Panc1 (cell line): ENCODE data around the gene NCS1. TPM values are rescaled to one million over a fixed set of nuclear protein-coding genes. Genes with fewer than 3 reads are reported as not detected.

Experiments used
- ATAC-seq: fragments of 200-7000 bp; cut with Tn5 transposase; 2 replicates; pipeline ENCODE4 v1.9.1; 2020; ENCODE audit warnings: mild to moderate bottlenecking, moderate library complexity
- BruUV-seq: library from RNA; stranded (reverse); fragments of 400-500 nt; replicated peaks from 2 replicates; lab custom pipeline; 2021; lab: Mats Ljungman, UMichigan
- CTCF ChIA-PET: fragments of 300-600 bp; sonication (Branson Sonifier 250); formaldehyde crosslinking; loops from one replicate; lab custom pipeline; 2022; ENCODE audit warnings: antibody characterized with exemption; lab: Charles Lee
- POLR2A ChIA-PET: fragments of 300-600 bp; sonication (Branson Sonifier 250); formaldehyde crosslinking; loops from one replicate; lab custom pipeline; 2022; ENCODE audit warnings: antibody characterized with exemption; lab: Charles Lee
- DNase-seq: peaks from one replicate; pipeline ENCODE4 v3.0.0-alpha.2; 2010; ENCODE audit warnings: low read depth, low spot score
- H3K27ac ChIP-seq: 2 replicates; pipeline ENCODE4 v1.5.1; 2011; ENCODE audit warnings: mild to moderate bottlenecking, low read length, inconsistent platforms
- H3K27me3 ChIP-seq: fragments of 200-500 bp; sonication (Bioruptor generic); 2 replicates; pipeline ENCODE4 v1.6.0; 2014; ENCODE audit warnings: low read length, inconsistent platforms; ENCODE audit not compliant: control insufficient read depth, insufficient read depth
- H3K36me3 ChIP-seq: fragments of 200-500 bp; sonication (Bioruptor generic); 2 replicates; pipeline ENCODE4 v1.5.1; 2014; ENCODE audit warnings: inconsistent platforms, mild to moderate bottlenecking, low read length, moderate library complexity; ENCODE audit not compliant: control insufficient read depth, insufficient read depth
- H3K4me1 ChIP-seq: 2 replicates; pipeline ENCODE4 v1.5.1; 2011; ENCODE audit warnings: inconsistent platforms, mild to moderate bottlenecking, low read length, moderate library complexity; ENCODE audit not compliant: control insufficient read depth, insufficient read depth
- H3K4me3 ChIP-seq, 2 experiments: 2 replicates each; pipeline ENCODE4 v1.5.1; 2011 to 2012; ENCODE audit warnings: low read depth in 2 of 2, low read length in 2 of 2, mild to moderate bottlenecking in 2 of 2, inconsistent platforms in 1 of 2, moderate library complexity in 1 of 2
- H3K9me3 ChIP-seq: fragments of 200-500 bp; sonication (Bioruptor generic); 2 replicates; pipeline ENCODE4 v1.5.1; 2014; ENCODE audit warnings: low read depth, mild to moderate bottlenecking, inconsistent platforms, low read length, moderate library complexity; ENCODE audit not compliant: control insufficient read depth, insufficient read depth
- POLR2AphosphoS5 ChIP-seq: IDR thresholded peaks from 2 replicates; pipeline ENCODE4 v1.6.1; 2012; ENCODE audit warnings: mild to moderate bottlenecking, low read depth, low read length, moderate library complexity
- SIN3A ChIP-seq: IDR thresholded peaks from 2 replicates; pipeline ENCODE4 v1.6.1; 2012; ENCODE audit warnings: low read depth, mild to moderate bottlenecking, low read length, moderate library complexity, borderline replicate concordance; ENCODE audit not compliant: insufficient read depth
- TCF7L2 ChIP-seq: IDR thresholded peaks from 2 replicates; pipeline ENCODE4 v1.6.1; 2011; ENCODE audit warnings: mild to moderate bottlenecking, low read depth, low read length, inconsistent platforms
- in situ Hi-C: cut with HindIII; loops from 2 replicates; pipeline ENCODE4 v1.10.0; 2016; ENCODE audit warnings: low sequenced_read_pairs, low pct_unique_long_range_greater_than_20kb
- intact Hi-C: fragments of 100-400 bp; cut with micrococcal nuclease; formaldehyde crosslinking; loops from one replicate; pipeline ENCODE4 v1.10.0; 2022; ENCODE audit not compliant: unreplicated experiment
- total RNA-seq: library from RNA; stranded (reverse); gene quantifications from one replicate; pipeline ENCODE4 v1.2.1, GENCODE V29; 2021; ENCODE audit not compliant: unreplicated experiment
- TF ChIP-seq, protein P1 (sequence below): fragments of 450-650 bp; IDR thresholded peaks from 2 replicates; pipeline ENCODE4 v1.5.1; 2017; ENCODE audit warnings: mild to moderate bottlenecking
- TF ChIP-seq, protein P2 (sequence below), 2 experiments: IDR thresholded peaks; 2 replicates each; pipeline ENCODE4 v1.6.1; 2011 to 2012; ENCODE audit warnings: low read depth in 2 of 2, control low read depth in 1 of 2, low read length in 1 of 2, mild to moderate bottlenecking in 1 of 2, moderate library complexity in 1 of 2; ENCODE audit not compliant: insufficient read depth in 1 of 2

The NCS1 gene
- total RNA-seq, 1 experiment from 2014 or later = 31.6 TPM

DNA sequence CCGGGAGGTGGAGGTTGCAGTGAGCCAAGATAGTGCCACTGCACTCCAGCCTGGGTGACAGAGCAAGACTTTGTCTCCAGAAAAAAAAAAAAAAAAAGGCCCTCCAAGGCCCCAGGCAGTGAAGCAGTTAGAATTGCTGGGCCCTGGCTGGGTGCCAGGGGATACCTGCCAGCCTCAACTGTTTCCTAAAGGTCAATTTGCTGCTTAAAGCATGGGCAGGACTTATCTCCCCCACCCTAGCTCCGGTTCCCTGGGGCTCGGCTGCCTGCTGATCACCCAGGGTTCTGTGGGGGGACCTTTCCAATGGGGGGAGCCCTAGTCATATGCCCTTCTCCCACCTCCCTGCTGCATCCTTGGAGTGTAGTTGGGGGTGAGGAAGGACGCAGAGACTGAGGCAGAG is 25.7 kb downstream of the NCS1 start:
- in situ Hi-C loops = no loop called here
- peaks cover under 1% of the 10 kb centered on the region for H3K4me1 ChIP-seq
- TF ChIP-seq, protein P1, sequence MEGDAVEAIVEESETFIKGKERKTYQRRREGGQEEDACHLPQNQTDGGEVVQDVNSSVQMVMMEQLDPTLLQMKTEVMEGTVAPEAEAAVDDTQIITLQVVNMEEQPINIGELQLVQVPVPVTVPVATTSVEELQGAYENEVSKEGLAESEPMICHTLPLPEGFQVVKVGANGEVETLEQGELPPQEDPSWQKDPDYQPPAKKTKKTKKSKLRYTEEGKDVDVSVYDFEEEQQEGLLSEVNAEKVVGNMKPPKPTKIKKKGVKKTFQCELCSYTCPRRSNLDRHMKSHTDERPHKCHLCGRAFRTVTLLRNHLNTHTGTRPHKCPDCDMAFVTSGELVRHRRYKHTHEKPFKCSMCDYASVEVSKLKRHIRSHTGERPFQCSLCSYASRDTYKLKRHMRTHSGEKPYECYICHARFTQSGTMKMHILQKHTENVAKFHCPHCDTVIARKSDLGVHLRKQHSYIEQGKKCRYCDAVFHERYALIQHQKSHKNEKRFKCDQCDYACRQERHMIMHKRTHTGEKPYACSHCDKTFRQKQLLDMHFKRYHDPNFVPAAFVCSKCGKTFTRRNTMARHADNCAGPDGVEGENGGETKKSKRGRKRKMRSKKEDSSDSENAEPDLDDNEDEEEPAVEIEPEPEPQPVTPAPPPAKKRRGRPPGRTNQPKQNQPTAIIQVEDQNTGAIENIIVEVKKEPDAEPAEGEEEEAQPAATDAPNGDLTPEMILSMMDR = no peak
- no peak for TF ChIP-seq POLR2AphosphoS5
- TF ChIP-seq, protein P2, sequence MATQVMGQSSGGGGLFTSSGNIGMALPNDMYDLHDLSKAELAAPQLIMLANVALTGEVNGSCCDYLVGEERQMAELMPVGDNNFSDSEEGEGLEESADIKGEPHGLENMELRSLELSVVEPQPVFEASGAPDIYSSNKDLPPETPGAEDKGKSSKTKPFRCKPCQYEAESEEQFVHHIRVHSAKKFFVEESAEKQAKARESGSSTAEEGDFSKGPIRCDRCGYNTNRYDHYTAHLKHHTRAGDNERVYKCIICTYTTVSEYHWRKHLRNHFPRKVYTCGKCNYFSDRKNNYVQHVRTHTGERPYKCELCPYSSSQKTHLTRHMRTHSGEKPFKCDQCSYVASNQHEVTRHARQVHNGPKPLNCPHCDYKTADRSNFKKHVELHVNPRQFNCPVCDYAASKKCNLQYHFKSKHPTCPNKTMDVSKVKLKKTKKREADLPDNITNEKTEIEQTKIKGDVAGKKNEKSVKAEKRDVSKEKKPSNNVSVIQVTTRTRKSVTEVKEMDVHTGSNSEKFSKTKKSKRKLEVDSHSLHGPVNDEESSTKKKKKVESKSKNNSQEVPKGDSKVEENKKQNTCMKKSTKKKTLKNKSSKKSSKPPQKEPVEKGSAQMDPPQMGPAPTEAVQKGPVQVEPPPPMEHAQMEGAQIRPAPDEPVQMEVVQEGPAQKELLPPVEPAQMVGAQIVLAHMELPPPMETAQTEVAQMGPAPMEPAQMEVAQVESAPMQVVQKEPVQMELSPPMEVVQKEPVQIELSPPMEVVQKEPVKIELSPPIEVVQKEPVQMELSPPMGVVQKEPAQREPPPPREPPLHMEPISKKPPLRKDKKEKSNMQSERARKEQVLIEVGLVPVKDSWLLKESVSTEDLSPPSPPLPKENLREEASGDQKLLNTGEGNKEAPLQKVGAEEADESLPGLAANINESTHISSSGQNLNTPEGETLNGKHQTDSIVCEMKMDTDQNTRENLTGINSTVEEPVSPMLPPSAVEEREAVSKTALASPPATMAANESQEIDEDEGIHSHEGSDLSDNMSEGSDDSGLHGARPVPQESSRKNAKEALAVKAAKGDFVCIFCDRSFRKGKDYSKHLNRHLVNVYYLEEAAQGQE (IDR thresholded peaks at IDR 0.05; ENCODE audit: insufficient read depth in 1 of 2, low read depth in 2 of 2, low read length in 1 of 2) = no peak
- TF ChIP-seq TCF7L2 = no peak
- TF ChIP-seq SIN3A = no peak
- DNase-seq = no peak
- ATAC-seq = no peak
- no peak overlapping the region for H3K27ac ChIP-seq
- H3K36me3 ChIP-seq = no peaks in the 10 kb centered on the region
- ChIA-PET CTCF (no interaction called here), POLR2A (no interaction called here)
- H3K4me3 ChIP-seq = no peak overlapping the region
- H3K9me3 ChIP-seq = no peaks in the 10 kb centered on the region
- BruUV-seq = no TSS peak
- H3K27me3 ChIP-seq = no peaks in the 10 kb centered on the region
- intact Hi-C loops = no loop called here

DNA sequence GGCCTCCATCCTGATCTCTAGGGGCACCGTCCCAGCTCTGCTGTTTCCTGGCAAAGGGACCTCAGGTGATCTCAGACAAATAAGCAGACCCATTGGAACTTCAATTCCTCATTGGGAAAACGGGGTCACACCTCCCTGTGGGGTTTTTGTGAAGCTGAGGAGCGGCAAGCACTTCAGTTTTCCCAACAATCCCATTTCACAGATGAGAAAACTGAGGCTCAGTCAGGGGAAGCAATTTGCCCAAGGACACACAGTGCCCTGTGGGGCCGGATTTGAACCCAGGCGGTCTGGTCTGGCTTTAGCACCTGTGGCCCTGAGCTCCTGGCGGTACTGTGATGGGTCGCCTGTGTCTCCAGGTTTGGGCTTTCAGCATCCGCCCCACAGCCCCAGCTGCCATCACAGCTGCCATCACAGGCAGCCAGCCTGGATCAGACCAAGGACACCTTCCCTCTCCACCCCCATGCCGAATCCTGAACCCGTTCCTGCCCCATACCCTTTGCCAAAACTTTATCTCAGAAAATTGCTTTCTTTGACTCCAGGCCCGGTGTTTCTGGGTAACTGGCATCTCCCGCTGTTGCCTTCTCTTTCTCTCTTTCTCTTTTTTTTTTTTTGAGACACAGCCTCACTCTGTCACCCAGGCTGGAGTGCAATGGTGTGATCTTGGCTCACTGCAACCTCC is 26.4 kb downstream of the NCS1 start:
- ChIA-PET POLR2A (no interaction called here), CTCF (no interaction called here)

More for the DNA sequence above, 26.4 kb downstream of the NCS1 start:
- intact Hi-C loops = no loop called here
- Histone ChIP-seq H3K27me3 (no peaks in the 10 kb centered on the region), H3K36me3 (no peaks in the 10 kb centered on the region), H3K27ac (no peak overlapping the region), H3K9me3 (no peaks in the 10 kb centered on the region), H3K4me3 (no peak overlapping the region), H3K4me1 (no peaks in the 10 kb centered on the region; the same call in 1 of the 2 replicates)
- no peak for DNase-seq
- in situ Hi-C loops = no loop called here
- no peak for ATAC-seq
- BruUV-seq = no TSS peak
- TF ChIP-seq TCF7L2 (no peak), SIN3A (no peak)
- TF ChIP-seq, protein P1 = no peak
- TF ChIP-seq, protein P2 (IDR thresholded peaks at IDR 0.05; ENCODE audit: insufficient read depth in 1 of 2, low read depth in 2 of 2, low read length in 1 of 2) = no peak
